Measurements from ENCODE around the gene VGLL1.

Gene VGLL1

DNA sequence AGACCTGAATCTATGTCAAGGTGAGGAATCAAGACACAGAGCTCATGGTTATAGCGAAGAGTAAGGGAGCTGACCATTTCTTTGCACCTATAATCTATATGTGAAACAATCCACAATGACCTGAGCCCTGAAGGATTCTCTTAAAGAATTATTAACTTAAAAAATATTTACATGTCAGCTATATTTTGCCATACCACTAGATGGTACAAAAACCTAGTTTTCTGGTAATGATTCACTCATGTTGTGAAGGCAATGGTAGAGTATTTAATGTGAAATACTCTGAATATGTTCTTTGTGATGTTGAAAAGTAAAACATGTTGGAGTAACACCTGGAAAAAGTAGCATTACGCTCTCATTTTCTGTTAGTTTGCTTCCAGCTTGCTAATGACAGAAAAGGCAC lies 40.0 kb downstream of the VGLL1 start:
- DNase-seq, result no peak

DNA sequence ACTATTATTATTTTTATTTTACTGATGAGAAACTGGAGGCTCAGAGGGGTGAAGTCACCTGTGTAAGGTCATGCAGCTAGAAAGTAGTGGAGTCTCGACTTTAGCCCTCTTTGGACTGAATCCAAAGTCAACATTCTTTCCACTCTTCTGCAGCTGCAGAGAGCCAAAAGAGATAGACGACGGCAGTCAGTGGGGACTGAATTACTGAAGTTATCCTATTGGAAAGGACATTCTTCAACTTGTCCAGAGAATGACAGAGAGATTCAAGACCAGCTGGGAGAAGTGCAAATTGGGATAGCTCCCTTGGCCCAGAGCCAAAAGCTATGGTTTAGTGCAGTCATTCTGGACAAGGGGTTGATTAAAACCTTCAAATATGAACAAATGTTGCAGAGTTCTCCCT lies 42.5 kb downstream of the VGLL1 start:
- DNase-seq, result no peak

DNA sequence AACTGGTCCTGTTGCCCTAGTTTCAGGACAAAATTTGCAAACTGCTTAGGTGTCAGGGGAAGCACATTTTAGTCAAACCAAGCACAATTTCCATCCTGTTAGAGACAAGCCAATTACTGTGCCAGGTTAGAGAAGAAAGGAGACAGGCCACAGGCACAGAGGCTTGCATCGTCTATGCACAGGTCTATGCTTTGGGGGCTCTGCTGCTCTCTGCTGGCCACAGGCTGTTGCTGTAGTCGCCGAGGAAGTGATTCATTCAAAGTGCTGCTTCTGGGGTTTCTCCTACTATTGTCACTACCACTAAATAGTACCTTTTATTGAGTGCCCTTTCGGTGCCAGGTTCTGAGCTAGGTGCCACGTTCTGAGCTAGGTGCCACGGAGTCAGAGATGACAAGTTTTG lies 45.5 kb downstream of the VGLL1 start:
- peak; percentile 17 for DNase-seq

DNA sequence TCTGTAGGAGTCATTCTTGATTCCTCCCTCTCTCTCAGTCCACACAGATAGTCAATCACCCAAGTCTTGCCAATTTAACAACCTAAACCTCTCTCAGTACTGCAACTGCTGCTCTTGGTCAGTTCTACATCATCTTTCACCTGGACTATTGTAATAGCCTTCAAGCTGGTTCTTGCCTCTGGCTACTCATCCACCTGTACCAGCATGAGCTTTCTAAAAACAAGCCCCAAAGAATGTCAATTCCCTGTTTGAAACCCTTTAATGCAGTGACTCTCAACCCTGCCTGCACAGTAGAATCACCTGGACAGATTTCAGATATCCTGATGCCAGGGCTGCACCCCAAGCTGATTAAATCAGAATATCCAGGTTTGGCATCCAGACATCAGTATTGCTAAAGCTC lies 48.3 kb downstream of the VGLL1 start:
- DNase-seq, result no peak

DNA sequence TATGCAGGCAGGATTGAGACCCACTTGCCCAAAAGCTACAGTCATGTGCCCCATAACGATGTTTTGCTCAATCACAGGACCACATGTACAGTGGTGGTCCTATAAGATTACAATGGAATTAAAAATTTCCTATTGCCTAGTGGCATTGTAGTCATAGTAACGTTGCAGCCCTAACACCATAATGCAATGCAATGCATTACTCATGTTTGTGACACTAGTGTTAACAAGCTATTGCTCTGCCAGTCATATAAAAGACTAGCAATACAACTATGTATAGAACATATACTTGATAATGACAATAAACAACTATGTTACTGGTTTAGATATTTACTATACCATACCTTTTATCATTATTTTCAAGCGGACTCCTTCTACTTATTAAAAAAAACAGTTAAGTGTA lies 50.6 kb downstream of the VGLL1 start:
- no peak for DNase-seq

DNA sequence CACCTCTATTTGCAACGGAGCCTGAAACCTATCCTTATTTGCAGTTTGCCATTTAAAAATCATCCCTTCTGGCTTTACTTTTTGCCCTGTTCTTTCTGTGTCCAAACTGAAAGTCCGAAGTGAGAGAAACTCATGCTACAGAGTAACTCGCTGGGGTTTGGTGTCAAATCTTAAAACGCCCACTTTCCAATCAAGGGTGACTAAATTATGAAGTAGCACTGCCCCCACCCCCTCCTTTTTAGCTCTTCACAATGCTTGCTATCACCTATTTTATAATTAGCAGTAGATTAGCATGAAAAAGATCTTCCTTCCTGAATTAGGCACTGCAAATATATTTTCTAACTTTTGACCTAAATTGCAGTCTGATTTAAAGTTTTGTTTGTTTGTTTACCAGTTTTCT lies 52.5 kb downstream of the VGLL1 start:
- no peak for DNase-seq

DNA sequence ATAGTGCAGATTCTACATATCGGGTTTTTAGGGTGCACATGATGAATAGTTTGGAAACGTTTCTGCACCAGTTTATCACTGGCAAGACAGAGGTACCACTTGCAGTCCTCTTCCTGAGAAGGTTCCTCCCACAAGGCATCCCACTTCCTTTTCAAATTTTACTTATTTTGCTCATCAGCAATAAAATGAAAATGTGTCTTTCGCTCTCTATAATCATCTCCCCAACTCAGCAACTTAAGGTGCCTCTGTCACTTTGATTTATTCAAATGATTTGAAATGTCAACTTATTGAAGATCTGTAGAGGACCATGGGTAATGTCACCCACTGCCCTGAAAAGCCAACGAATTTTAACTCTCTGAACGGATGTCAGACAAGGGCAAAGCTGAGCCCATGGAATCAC lies 53.2 kb downstream of the VGLL1 start:
- DNase-seq, result no peak

DNA sequence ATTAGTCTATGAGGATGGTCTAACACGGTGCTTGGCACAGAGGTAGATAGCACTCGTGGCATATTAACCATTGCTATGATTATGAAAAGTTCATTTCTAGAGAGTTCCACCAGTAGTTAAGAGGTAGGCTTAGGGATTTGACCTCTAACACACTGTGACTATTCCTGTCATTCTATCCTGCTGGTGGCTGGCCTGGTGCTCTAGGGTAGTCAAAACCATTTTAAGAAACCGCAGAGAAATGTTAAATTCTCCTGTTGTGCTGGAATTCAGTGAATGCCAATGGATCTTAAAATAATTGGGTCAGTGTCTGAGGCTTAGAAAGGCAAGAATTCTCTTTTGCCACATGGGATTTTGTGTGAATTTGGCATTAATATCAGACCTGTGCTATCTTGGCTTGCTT lies 53.9 kb downstream of the VGLL1 start:
- DNase-seq, result no peak

DNA sequence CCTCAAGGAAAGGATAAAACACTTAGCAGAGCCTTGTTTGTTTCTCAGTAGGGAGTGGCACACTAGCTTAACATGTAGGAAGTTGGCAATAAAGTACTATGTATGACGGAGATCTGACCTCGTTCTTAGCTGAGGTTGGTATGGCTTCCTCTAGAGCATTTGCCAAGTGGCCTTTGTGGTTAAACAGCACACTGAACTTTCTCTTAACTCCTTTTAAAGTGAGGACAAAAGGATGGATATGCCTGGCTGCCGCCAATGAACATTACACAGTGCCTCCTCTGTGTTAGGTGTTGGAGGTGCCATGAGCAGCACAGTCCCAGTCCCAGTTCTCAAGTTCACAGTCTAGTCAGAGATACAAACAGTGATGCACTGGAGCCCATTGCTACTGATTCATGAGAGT lies 54.4 kb downstream of the VGLL1 start:
- DNase-seq, result no peak

DNA sequence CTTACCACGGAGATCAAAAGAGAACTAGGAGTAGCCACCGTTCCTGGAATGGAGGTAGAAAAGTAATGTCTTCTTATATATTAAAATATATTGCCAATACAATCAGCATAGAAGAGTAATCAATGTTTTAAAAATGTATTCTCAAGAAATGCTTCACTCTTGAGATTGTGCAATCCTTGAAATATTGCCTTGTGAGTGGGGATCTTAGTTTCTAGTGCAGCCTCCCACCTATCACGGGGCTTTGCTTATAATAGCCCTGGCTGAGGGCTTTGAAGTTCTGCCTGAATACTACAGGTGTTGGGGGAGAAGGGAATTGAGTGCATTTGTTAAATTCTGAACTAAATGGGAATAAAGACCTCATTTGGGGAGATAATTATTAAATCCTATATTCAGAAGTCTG lies 55.5 kb downstream of the VGLL1 start:
- DNase-seq, result no peak

DNA sequence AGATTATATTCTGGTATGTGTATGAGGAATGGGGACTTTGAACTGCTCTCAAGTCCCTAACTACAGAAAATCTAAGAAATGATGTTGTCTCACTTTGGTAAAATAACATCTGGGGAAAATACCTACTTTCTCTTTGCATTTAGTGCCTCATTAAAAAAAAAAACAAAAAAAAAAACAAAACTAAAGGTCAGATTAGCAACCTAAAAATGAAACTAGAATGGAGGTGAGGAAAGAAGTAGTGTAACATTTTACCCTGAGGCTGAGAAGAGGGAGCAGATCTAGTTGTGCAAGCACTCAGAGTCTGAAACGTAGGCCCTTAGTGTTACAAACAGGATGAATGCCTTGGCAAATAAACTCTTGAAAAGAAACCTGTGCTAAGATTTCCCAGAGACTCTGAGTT lies 56.0 kb downstream of the VGLL1 start:
- no peak for DNase-seq

DNA sequence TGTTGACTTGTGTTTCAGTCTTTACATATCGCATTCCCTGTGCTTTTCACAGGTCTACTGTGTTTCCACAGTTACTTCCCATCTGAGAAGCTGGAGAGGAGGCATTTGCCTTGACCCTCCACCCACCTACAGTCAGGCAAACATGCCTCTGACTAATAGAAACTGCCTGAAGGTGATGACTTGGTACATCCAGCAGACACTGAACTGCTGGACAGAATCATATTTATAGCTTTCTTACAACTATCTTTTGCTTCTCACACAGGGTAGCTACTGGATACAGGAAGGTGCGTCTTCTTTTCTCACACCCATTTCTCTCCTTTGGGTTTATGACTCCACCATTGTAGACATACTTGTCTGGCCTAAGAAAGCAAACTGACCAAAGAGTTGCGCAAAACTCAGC lies 58.0 kb downstream of the VGLL1 start:
- no peak for DNase-seq

DNA sequence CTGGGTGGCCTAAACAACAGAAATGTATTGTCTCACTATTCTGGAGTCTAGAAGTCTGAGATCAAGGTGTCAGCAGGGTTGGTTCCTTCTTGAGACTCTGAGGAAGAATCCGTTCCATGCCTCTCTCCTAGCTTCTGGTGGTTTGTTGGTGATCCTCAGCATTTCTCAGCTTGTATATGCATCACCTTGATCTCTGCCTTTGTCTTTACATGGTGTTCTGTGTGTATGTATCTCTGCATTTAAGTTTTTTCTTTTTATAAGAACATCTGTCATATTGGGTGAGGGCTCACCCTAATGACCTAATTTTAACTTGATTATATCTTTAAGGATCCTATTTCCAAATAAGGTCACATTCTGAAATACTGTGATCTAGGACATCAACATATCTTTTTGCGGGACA lies 65.3 kb downstream of the VGLL1 start:
- no peak for DNase-seq

DNA sequence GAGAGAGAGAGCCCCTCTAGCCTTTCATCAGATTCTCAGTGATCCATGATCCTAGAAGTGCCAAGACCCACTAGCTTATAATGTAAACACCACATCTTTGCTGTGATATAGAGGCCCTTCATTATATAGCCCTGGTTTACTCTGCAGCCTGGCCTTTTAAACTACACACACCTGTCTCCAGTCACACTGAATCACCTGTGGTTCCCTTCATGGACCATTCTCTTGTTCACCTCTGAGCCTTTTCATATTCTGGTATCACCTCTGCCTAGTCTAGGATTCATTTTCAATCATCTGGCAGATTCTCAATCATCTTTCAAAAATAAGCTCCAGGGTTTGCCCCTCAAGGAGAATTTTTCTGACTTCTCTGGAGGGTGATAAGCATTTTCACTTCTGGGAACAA lies 65.9 kb downstream of the VGLL1 start:
- no peak for DNase-seq

DNA sequence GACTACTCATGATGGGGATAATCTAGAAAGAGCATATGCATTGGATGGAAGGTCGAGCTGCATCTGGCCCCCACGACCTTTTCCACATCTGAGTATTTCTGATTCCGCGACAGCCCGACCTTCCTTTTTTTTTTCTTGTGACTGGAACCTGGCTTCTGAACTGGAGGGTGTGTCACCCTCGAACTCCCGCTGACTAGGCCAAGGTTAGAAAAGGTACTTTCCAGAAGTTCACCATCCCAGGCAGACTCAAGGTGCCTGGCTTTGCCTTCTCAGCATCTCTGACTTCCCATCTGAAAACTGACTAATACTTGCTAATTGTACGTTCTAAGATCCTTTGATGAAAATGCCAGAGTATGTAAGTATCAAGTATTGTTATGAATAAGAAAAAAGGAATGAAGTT lies 66.6 kb downstream of the VGLL1 start:
- no peak for DNase-seq

DNA sequence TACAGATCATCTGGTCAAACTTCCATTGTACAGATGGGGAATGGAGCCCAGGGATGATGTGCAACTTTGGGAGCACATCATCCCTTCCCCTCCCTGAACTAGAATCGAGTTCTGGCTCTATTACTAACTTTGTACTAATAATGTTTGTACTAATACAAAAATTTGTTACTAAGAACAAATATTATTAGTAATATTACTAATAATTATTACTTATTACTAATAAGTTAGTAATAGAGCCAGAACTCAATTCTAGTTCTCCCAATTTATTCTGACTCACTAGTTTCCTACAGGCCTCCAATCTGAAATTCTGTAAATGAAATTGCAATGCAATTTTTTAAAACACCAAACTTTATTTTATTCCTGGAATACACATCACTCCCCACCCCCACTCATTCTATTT lies 68.0 kb downstream of the VGLL1 start:
- DNase-seq, result no peak
